ENCODE data around the gene LRBA. TPM values are rescaled to one million over a fixed set of nuclear protein-coding genes. Genes with fewer than 3 reads are reported as not detected.

LRBA gene
- total RNA-seq, 1 donor from 2014 or later, result 46.2 TPM

- no peak for ATAC-seq
- intact Hi-C loops (cut with DNase I), result no loop called here
Observed at GRCh38 chr4:150801833-150802232, 213.3 kb downstream of the LRBA start.

GRCh38 chr4:150799207-150799606 lies 215.9 kb downstream of the LRBA start:
- Histone ChIP-seq H3K4me3 (no peak overlapping the region), H3K9me3 (no peaks in the 10 kb centered on the region), H3K36me3 (no peaks in the 10 kb centered on the region), H3K27me3 (ENCODE audit: low read depth) (no peaks in the 10 kb centered on the region), H3K4me1 (no peaks in the 10 kb centered on the region), H3K27ac (no peak overlapping the region)
- DNase-seq (no peak), ATAC-seq (no peak)
- no peak for TF ChIP-seq CTCF (IDR thresholded peaks at IDR 0.05)
- intact Hi-C loops (cut with DNase I), result no loop called here

More at GRCh38 chr4:150801833-150802232, 213.3 kb downstream of the LRBA start:
- no peaks in the 10 kb centered on the region for H3K27me3 ChIP-seq (ENCODE audit: low read depth)
- no peak for DNase-seq
- H3K36me3 ChIP-seq, result peaks cover 11% of the 10 kb centered on the region
- TF ChIP-seq CTCF (IDR thresholded peaks at IDR 0.05), result no peak
- no peaks in the 10 kb centered on the region for H3K4me1 ChIP-seq
- no peak overlapping the region for H3K27ac ChIP-seq
- H3K4me3 ChIP-seq, result no peak overlapping the region
- no peaks in the 10 kb centered on the region for H3K9me3 ChIP-seq

DNA sequence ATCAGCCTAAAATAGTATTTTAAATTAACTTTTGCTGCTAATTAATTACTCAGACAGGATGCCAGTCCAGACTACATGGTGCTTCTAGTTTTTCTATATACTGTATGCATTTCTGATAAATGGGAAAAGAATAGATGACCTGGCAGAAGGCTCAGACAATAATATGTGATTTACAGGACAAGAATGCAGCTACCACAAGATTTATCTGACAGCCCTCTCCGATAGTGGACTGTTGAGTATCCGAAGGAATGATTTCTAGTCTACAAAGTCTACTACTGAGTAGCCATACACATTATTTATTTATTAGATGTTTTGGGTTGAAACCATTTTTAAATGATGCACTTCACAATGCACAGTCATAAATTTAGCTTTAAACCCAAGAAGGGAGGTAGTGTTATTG lies 220.4 kb downstream of the LRBA start:
- ATAC-seq (no peak), DNase-seq (no peak)
- Histone ChIP-seq H3K27me3 (ENCODE audit: low read depth) (no peaks in the 10 kb centered on the region), H3K4me1 (no peaks in the 10 kb centered on the region), H3K27ac (no peak overlapping the region), H3K36me3 (no peaks in the 10 kb centered on the region), H3K4me3 (no peak overlapping the region), H3K9me3 (no peaks in the 10 kb centered on the region)
- intact Hi-C loops (cut with DNase I), result no loop called here
- TF ChIP-seq CTCF (IDR thresholded peaks at IDR 0.05), result no peak

GRCh38 chr4:150789864-150790263 lies 225.2 kb downstream of the LRBA start:
- H3K4me1 ChIP-seq, result no peaks in the 10 kb centered on the region
- H3K27me3 ChIP-seq (ENCODE audit: low read depth), result no peaks in the 10 kb centered on the region
- H3K27ac ChIP-seq, result no peak overlapping the region
- ATAC-seq, result no peak
- H3K9me3 ChIP-seq, result no peaks in the 10 kb centered on the region
- no peak for DNase-seq
- no peak overlapping the region for H3K4me3 ChIP-seq
- TF ChIP-seq CTCF (IDR thresholded peaks at IDR 0.05), result no peak
- H3K36me3 ChIP-seq, result no peaks in the 10 kb centered on the region
- intact Hi-C loops (cut with DNase I), result no loop called here

DNA sequence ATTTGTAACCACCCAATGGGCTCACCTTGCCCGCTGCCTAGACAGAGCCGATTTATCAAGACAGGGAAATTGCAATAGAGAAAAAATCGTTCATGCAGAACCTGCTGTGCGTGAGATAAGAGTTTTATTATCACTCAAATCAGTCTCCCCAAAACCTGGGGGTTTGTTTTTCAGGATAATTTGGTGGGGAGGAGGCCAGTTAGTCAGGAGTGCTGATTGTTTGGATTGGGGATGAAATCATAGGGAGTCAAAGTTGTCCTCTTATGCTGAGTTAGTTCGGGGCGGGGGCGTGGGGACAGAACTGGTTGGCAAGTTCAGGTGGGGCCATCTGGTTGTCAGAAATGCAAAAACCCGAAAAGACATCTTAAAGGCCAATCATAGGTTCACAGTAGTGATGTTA lies 230.1 kb downstream of the LRBA start:
- Histone ChIP-seq H3K36me3 (no peaks in the 10 kb centered on the region), H3K4me1 (peaks cover 7% of the 10 kb centered on the region), H3K9me3 (no peaks in the 10 kb centered on the region), H3K27ac (no peak overlapping the region), H3K4me3 (no peak overlapping the region), H3K27me3 (ENCODE audit: low read depth) (no peaks in the 10 kb centered on the region)
- DNase-seq (no peak), ATAC-seq (no peak)
- intact Hi-C loops (cut with DNase I), result no loop called here
- TF ChIP-seq CTCF (IDR thresholded peaks at IDR 0.05), result no peak

DNA sequence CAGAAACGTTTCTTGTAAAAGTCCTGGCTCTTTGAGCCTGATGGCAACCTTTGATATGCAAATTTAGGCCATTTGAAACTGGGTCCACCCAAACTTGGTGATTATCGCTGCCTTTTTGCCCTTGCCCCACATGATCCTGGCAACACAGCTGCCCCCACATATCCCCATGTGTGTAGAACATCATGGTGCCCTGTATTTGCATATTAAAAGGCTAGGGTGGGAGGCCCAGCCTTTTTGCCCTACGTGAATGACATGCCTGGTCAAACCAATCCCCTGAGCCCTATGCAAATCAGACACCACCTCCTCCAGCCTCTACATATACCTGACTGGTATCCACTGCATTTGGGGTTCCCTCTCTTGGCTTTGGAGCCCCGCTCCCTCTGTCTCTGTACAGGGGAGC lies 230.8 kb downstream of the LRBA start:
- intact Hi-C loops (cut with DNase I), result no loop called here
- H3K27me3 ChIP-seq (ENCODE audit: low read depth), result no peaks in the 10 kb centered on the region
- no peak overlapping the region for H3K27ac ChIP-seq
- no peak for TF ChIP-seq CTCF (IDR thresholded peaks at IDR 0.05)
- ATAC-seq (no peak), DNase-seq (no peak)
- peaks cover 7% of the 10 kb centered on the region for H3K4me1 ChIP-seq
- no peak overlapping the region for H3K4me3 ChIP-seq
- H3K9me3 ChIP-seq, result no peaks in the 10 kb centered on the region
- no peaks in the 10 kb centered on the region for H3K36me3 ChIP-seq

Measured in lower lobe of right lung (tissue), 2 donors.